Measurements from ENCODE around the gene DLG2. TPM values are rescaled to one million over a fixed set of nuclear protein-coding genes. Genes with fewer than 3 reads are reported as not detected.

DLG2 gene
- total RNA-seq, 4 donors from 2014 or later = 6.5 to 14.6 (median 7.2) TPM

DNA sequence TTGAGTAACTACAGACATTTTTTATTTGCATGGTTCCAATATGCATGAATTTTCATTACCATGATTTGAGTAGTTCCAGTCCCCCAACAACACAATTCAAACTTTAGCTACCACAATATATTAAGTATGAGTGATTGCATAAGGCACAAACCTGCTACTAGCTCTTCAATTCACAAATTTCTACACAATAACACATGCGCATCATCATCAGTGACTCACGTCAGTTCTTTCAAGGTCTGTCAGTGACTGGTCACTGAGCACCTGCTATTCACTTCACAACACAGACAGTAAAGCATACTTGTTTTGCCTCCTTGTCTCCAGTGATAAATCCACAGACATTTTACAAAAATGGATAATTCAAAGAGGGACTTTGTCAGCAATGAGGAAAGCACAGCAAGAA, 1905.9 kb downstream of the DLG2 start:
- Histone ChIP-seq H3K36me3 (no peaks in the 10 kb centered on the region), H3K4me1 (peaks cover 0 to 9% (median 3%) of the 10 kb centered on the region in 4 donors), H3K9me3 (no peaks in the 10 kb centered on the region), H3K27me3 (no peaks in the 10 kb centered on the region), H3K4me3 (no peak overlapping the region), H3K27ac (no peak overlapping the region)
- WGBS, 2 donors = 84 to 95% methylated on average over 2 of the region's 2 CpGs
- DNase-seq (ENCODE audit: low spot score in 2 of 2) = no peak
- TF ChIP-seq EP300 (IDR thresholded peaks at IDR 0.05) = no peak

DNA sequence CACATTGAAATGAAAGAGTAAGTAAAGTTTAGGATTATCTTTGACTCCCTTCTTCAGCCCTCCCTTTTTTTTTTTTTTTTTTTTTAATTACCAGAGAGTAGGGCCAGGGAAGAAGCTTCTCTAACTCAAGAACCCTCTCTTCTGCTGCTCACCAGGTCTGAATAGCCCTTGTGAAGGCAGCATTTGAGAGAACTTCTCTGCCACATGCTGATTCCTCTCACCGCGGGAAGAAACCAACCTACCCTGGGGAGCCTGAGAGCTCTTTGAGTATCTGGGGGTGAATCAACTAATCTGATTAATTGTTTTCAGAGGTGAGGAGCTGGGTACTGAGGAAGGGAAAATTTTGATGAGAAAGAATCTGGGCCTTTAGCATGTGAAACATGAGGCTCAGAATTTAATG, 1906.5 kb downstream of the DLG2 start:
- H3K27me3 ChIP-seq = no peaks in the 10 kb centered on the region
- H3K4me3 ChIP-seq = no peak overlapping the region
- H3K27ac ChIP-seq = no peak overlapping the region
- DNase-seq (ENCODE audit: low spot score in 2 of 2) = no peak
- H3K4me1 ChIP-seq = peaks cover 0 to 9% (median 3%) of the 10 kb centered on the region in 4 donors
- no peak for TF ChIP-seq EP300 (IDR thresholded peaks at IDR 0.05)
- TF ChIP-seq, protein P1, sequence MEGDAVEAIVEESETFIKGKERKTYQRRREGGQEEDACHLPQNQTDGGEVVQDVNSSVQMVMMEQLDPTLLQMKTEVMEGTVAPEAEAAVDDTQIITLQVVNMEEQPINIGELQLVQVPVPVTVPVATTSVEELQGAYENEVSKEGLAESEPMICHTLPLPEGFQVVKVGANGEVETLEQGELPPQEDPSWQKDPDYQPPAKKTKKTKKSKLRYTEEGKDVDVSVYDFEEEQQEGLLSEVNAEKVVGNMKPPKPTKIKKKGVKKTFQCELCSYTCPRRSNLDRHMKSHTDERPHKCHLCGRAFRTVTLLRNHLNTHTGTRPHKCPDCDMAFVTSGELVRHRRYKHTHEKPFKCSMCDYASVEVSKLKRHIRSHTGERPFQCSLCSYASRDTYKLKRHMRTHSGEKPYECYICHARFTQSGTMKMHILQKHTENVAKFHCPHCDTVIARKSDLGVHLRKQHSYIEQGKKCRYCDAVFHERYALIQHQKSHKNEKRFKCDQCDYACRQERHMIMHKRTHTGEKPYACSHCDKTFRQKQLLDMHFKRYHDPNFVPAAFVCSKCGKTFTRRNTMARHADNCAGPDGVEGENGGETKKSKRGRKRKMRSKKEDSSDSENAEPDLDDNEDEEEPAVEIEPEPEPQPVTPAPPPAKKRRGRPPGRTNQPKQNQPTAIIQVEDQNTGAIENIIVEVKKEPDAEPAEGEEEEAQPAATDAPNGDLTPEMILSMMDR (IDR thresholded peaks at IDR 0.05) = no peak
- no peak for TF ChIP-seq POLR2A (IDR thresholded peaks at IDR 0.05)
- 37 to 40% methylated on average over 2 of the region's 2 CpGs for WGBS, 2 donors
- no peaks in the 10 kb centered on the region for H3K9me3 ChIP-seq
- H3K36me3 ChIP-seq = no peaks in the 10 kb centered on the region

DNA sequence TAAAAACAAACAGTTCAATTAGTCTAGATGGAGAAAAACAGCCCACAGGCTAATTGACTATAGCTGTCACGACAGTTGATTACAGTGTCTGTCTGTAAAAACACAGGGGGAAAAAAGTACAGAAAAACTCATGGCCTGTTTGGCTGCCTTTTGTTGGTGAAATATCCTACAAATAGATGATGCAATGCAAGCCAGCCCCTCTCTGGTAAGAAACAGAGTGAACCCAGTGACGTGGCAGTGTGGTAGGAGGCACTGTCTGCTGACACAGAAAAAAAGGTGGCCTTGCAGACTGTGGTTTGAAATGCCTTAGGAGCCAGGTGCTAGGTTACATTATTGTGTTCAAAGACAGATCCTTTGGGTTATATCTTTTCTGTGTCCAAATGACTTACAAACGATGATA, 1909.6 kb downstream of the DLG2 start:
- WGBS, 2 donors = 57 to 77% methylated on average over 3 of the region's 3 CpGs
- Histone ChIP-seq H3K4me3 (no peak overlapping the region), H3K36me3 (no peaks in the 10 kb centered on the region), H3K27me3 (no peaks in the 10 kb centered on the region), H3K27ac (no peak overlapping the region), H3K9me3 (no peaks in the 10 kb centered on the region), H3K4me1 (no peaks in the 10 kb centered on the region)
- DNase-seq (ENCODE audit: low spot score in 2 of 2) = no peak
- TF ChIP-seq POLR2A (IDR thresholded peaks at IDR 0.05) (no peak), EP300 (IDR thresholded peaks at IDR 0.05) (no peak)

GRCh38 chr11:83715927-83716535, 1911.1 kb downstream of the DLG2 start:
- H3K36me3 ChIP-seq = no peaks in the 10 kb centered on the region
- H3K4me3 ChIP-seq = no peak overlapping the region
- 64 to 71% methylated on average over 2 of the region's 2 CpGs for WGBS, 2 donors

GRCh38 chr11:83713708-83714107, 1913.4 kb downstream of the DLG2 start:
- H3K9me3 ChIP-seq = no peaks in the 10 kb centered on the region
- no peaks in the 10 kb centered on the region for H3K27me3 ChIP-seq
- TF ChIP-seq, protein P1 (IDR thresholded peaks at IDR 0.05) = no peak
- no peak for TF ChIP-seq EP300 (IDR thresholded peaks at IDR 0.05)
- TF ChIP-seq POLR2A (IDR thresholded peaks at IDR 0.05) = no peak
- no peak overlapping the region for H3K27ac ChIP-seq
- H3K4me1 ChIP-seq = no peaks in the 10 kb centered on the region
- DNase-seq (ENCODE audit: low spot score in 2 of 2) = peak in 1 of 2 donors; percentile 22
- no peaks in the 10 kb centered on the region for H3K36me3 ChIP-seq
- H3K4me3 ChIP-seq = no peak overlapping the region
- WGBS, 2 donors = 49 to 52% methylated on average over 2 of the region's 2 CpGs

More at GRCh38 chr11:83715927-83716535, 1911.1 kb downstream of the DLG2 start:
- no peak for DNase-seq (ENCODE audit: low spot score in 2 of 2)
- no peak for TF ChIP-seq POLR2A (IDR thresholded peaks at IDR 0.05)
- no peak for TF ChIP-seq EP300 (IDR thresholded peaks at IDR 0.05)
- TF ChIP-seq, protein P1 (IDR thresholded peaks at IDR 0.05) = no peak
- Histone ChIP-seq H3K9me3 (no peaks in the 10 kb centered on the region), H3K27ac (no peak overlapping the region), H3K4me1 (no peaks in the 10 kb centered on the region), H3K27me3 (no peaks in the 10 kb centered on the region)

DNA sequence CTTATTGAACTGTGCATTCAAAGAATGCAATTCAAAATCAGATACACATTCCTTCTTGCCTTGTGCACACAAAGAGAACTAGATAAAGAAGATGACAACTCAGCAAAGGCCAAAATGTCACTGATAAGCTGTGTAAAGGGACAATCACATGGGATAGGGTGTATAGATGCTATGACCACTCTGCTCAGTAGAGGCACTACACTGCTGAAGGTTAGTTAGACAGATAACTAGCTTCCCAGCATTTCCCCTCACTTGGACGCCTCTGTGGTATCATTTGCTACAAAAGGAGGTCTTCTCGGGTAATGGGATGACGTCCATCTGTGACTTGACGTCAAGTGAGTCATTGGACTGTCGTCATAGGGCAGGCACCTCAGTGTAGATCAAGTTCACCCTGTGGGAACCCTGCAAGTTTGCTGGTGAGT, 1916.0 kb downstream of the DLG2 start:
- TF ChIP-seq, protein P1 (IDR thresholded peaks at IDR 0.05) = no peak
- no peak for TF ChIP-seq POLR2A (IDR thresholded peaks at IDR 0.05)
- no peak for TF ChIP-seq EP300 (IDR thresholded peaks at IDR 0.05)
- Histone ChIP-seq H3K4me1 (no peaks in the 10 kb centered on the region), H3K9me3 (no peaks in the 10 kb centered on the region), H3K27me3 (no peaks in the 10 kb centered on the region), H3K27ac (no peak overlapping the region), H3K4me3 (no peak overlapping the region), H3K36me3 (no peaks in the 10 kb centered on the region)
- 88 to 95% methylated on average over 5 of the region's 5 CpGs for WGBS, 2 donors
- no peak for DNase-seq (ENCODE audit: low spot score in 2 of 2)

Data from tibial nerve (tissue), 4 donors.